ENCODE results near the gene RUBCNL. TPM values are rescaled to one million over a fixed set of nuclear protein-coding genes. Genes with fewer than 3 reads are reported as not detected.

RUBCNL gene
- total RNA-seq, 2 experiments from 2014 or later = 0.36 to 0.74 TPM

DNA sequence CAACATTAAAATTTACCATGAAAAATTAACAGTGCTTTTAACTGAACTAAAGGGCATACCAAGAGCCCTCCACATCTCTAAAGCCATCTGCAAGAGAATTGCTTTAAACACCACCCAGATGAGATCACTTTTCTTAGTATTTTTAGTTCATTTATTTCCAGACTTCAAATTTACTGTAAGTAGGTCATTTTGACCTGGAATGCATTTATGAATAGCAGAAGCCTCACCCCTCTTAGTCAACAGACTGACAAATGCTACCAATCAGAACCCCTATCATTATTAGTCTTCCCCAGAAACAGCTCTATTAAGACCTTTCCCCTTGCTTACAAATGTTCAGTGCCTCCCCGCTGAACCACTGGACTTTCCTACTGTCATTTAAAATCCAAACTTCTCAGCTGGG is 27.3 kb downstream of the RUBCNL start:
- Mint-ChIP-seq H3K36me3 (ENCODE audit: low read depth) (no peaks in the 10 kb centered on the region), H3K9me3 (peaks cover 3% of the 10 kb centered on the region), H3K4me1 (ENCODE audit: low read depth) (peaks cover 9% of the 10 kb centered on the region), H3K27me3 (no peaks in the 10 kb centered on the region), H3K4me3 (no peak overlapping the region), H3K27ac (no peak overlapping the region)
- POLR2A ChIA-PET = no interaction called here
- intact Hi-C loops (cut with micrococcal nuclease) = no loop called here
- DNase-seq = no peak
- no peak for ATAC-seq
- CTCF ChIA-PET = no interaction called here
- TF ChIP-seq, protein P1, sequence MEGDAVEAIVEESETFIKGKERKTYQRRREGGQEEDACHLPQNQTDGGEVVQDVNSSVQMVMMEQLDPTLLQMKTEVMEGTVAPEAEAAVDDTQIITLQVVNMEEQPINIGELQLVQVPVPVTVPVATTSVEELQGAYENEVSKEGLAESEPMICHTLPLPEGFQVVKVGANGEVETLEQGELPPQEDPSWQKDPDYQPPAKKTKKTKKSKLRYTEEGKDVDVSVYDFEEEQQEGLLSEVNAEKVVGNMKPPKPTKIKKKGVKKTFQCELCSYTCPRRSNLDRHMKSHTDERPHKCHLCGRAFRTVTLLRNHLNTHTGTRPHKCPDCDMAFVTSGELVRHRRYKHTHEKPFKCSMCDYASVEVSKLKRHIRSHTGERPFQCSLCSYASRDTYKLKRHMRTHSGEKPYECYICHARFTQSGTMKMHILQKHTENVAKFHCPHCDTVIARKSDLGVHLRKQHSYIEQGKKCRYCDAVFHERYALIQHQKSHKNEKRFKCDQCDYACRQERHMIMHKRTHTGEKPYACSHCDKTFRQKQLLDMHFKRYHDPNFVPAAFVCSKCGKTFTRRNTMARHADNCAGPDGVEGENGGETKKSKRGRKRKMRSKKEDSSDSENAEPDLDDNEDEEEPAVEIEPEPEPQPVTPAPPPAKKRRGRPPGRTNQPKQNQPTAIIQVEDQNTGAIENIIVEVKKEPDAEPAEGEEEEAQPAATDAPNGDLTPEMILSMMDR (IDR thresholded peaks at IDR 0.05) = no peak

DNA sequence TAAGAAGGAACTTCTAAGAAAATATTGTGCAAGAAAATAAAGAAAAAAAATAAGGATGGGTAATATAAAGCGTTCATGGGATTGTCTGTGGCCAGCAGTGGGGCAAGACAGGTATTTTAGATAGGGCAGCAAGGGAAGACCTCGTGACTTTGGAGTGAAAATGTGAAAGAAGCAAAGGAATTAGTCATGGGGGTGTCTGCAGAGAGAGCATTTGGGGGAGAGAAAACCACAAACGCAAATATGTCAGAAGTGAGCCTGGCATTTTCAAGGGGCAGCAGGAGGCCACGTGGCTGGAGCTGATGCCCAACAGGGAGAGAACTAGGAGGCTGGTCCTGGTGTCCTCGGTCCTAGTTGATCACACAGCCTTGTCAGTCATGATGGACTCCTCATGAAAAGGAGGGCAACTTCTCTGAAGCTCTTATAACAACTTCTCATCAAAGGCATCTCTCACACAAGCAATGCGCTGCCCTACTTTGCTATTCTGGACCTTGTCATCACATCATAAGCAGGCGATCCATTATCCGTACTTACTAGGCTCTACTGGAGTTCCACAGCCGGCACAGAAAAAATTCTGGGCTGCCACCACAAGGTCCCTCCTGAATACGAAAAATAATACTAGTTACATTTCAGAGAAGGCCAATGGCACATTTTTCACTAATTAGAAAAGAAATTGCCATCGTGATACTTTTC is 31.0 kb downstream of the RUBCNL start:
- POLR2A ChIA-PET = no interaction called here
- CTCF ChIA-PET = interaction anchor here (1.9 kb wide), 1 partner anchor 35 kb away, joined by 4 read pairs; no protein-coding TSS in a partner anchor
- peaks cover 16% of the 10 kb centered on the region for H3K4me1 Mint-ChIP-seq (ENCODE audit: low read depth)
- DNase-seq (no peak), ATAC-seq (no peak)
- TF ChIP-seq, protein P1 (IDR thresholded peaks at IDR 0.05) = no peak
- H3K27ac Mint-ChIP-seq = no peak overlapping the region
- H3K9me3 Mint-ChIP-seq = peaks cover 7% of the 10 kb centered on the region
- peaks cover 4% of the 10 kb centered on the region for H3K36me3 Mint-ChIP-seq (ENCODE audit: low read depth)
- no peaks in the 10 kb centered on the region for H3K27me3 Mint-ChIP-seq
- H3K4me3 Mint-ChIP-seq = no peak overlapping the region
- intact Hi-C loops (cut with micrococcal nuclease) = loop anchor here (2.0 kb wide), 1 partner anchor 15 kb away; no protein-coding TSS in a partner anchor

GRCh38 chr13:46355088-46355468 is 32.0 kb downstream of the RUBCNL start:
- ChIA-PET POLR2A (interaction anchor here (0.6 to 1.4 kb wide), 7 partner anchors 12 to 187 kb away, joined by 3 to 4 read pairs (median 3); no protein-coding TSS in a partner anchor), CTCF (interaction anchor here (1.1 to 1.9 kb wide), 3 partner anchors 34 to 65 kb away, joined by 3 to 4 read pairs (median 3); no protein-coding TSS in a partner anchor)
- H3K36me3 Mint-ChIP-seq (ENCODE audit: low read depth) = peaks cover 4% of the 10 kb centered on the region
- intact Hi-C loops (cut with micrococcal nuclease) = loop anchor here (2.0 kb wide), 1 partner anchor 14 kb away; no protein-coding TSS in a partner anchor
- H3K27ac Mint-ChIP-seq = no peak overlapping the region
- ATAC-seq (peak; percentile 15), DNase-seq (no peak)
- no peak overlapping the region for H3K4me3 Mint-ChIP-seq
- H3K27me3 Mint-ChIP-seq = no peaks in the 10 kb centered on the region
- H3K9me3 Mint-ChIP-seq = peaks cover 7% of the 10 kb centered on the region
- H3K4me1 Mint-ChIP-seq (ENCODE audit: low read depth) = peaks cover 16% of the 10 kb centered on the region
- TF ChIP-seq, protein P1 (IDR thresholded peaks at IDR 0.05) = no peak

DNA sequence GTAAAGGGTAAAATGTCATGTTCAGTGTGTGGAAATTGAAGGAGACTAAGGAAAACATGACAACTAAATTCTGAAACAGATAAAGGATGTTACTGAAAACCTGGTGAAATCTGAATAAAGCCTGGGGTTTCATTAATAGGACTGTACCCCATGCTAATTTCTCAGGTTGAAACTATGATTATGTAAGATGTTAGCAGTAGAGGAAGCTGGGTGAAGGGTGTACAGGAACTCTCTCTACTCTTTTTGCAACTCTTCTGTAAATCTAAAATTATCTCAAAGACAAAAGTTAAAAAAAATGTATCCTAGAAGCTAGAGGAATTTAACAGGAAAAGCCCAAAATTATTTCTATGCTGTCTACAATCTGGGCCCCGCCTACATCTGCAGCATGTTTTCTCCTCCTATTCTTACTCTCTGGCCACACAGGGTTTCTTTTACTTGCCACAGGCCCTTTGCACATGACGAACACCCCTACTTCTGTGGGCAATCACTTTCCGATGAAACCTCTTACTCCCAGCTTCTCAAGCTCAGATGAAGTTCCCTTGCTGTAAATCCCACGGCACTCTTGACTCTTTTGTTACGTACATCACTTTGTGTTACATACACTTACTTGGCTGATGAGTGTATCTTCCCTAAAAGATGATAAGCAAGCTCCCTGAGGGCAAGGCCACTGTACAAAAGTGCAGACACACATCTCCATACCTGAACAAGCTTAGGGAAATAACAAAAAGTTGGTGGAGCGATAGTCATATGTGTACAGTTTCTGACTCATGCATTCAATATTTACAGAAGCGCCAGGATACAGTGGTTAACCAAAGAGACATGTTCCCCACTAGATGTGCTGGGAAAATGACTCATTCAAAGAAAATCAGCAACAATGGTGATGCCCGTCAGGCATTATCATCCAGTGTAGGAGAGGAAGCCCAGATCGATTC is 32.6 kb downstream of the RUBCNL start:
- ATAC-seq = peak; percentile 91
- POLR2A ChIA-PET = interaction anchor here (0.6 to 1.4 kb wide), 8 partner anchors 12 to 186 kb away, joined by 3 to 4 read pairs (median 3); no protein-coding TSS in a partner anchor
- intact Hi-C loops (cut with micrococcal nuclease) = loop anchor here (2.0 kb wide), 1 partner anchor 14 kb away; no protein-coding TSS in a partner anchor
- peaks cover 16% of the 10 kb centered on the region for H3K4me1 Mint-ChIP-seq (ENCODE audit: low read depth)
- H3K27me3 Mint-ChIP-seq = no peaks in the 10 kb centered on the region
- no peak overlapping the region for H3K4me3 Mint-ChIP-seq
- peak overlapping the region; percentile 31 for H3K27ac Mint-ChIP-seq
- H3K9me3 Mint-ChIP-seq = peaks cover 7% of the 10 kb centered on the region
- CTCF ChIA-PET = interaction anchor here (1.1 to 2.1 kb wide), 4 partner anchors 10 to 64 kb away, joined by 3 to 5 read pairs (median 4); no protein-coding TSS in a partner anchor
- TF ChIP-seq, protein P1 (IDR thresholded peaks at IDR 0.05) = no peak
- peak; percentile 52 for DNase-seq
- peaks cover 4% of the 10 kb centered on the region for H3K36me3 Mint-ChIP-seq (ENCODE audit: low read depth)
